GM18511 (cell line): ENCODE measurements around the gene NR6A1.

Experiments used
- ATAC-seq: cut with Tn5 transposase; IDR thresholded peaks from one replicate; pipeline ENCODE4 v1.9.1; 2021; ENCODE audit warnings: mild to moderate bottlenecking, moderate library complexity; ENCODE audit not compliant: unreplicated experiment

Gene NR6A1

GRCh38 chr9:124771021-124771866, at the start of gene NR6A1:
TSS of gene NR6A1 (minus strand) at chr9:124771311.
- peak; percentile 87 for ATAC-seq

GRCh38 chr9:124818431-124819281, 47.5 kb upstream of the NR6A1 start:
- peak; percentile 66 for ATAC-seq

- ATAC-seq = no peak
These were observed 44.5 kb upstream of the NR6A1 start for GRCh38 chr9:124815601-124816000.

- ATAC-seq = no peak
These were observed 43.0 kb upstream of the NR6A1 start for GRCh38 chr9:124814164-124814535.

- no peak for ATAC-seq
These were observed 42.5 kb upstream of the NR6A1 start for GRCh38 chr9:124813501-124814163.

GRCh38 chr9:124813041-124813440, 41.9 kb upstream of the NR6A1 start:
- ATAC-seq = no peak

GRCh38 chr9:124812441-124812876, 41.3 kb upstream of the NR6A1 start:
- ATAC-seq = no peak

GRCh38 chr9:124810663-124811355, 39.7 kb upstream of the NR6A1 start:
- ATAC-seq = no peak

- no peak for ATAC-seq
These were observed 38.8 kb upstream of the NR6A1 start for GRCh38 chr9:124809741-124810500.

- ATAC-seq = no peak
These were observed 38.1 kb upstream of the NR6A1 start for GRCh38 chr9:124809211-124809610.

- no peak for ATAC-seq
These were observed 37.3 kb upstream of the NR6A1 start for GRCh38 chr9:124808246-124808956.

- ATAC-seq = no peak
These were observed 34.1 kb upstream of the NR6A1 start for GRCh38 chr9:124805186-124805585.

GRCh38 chr9:124803911-124804310, 32.8 kb upstream of the NR6A1 start:
- ATAC-seq = no peak

- ATAC-seq = no peak
These were observed 31.3 kb upstream of the NR6A1 start for GRCh38 chr9:124802426-124802825.

GRCh38 chr9:124801356-124801755, 30.2 kb upstream of the NR6A1 start:
- no peak for ATAC-seq

GRCh38 chr9:124800306-124801259, 29.5 kb upstream of the NR6A1 start:
- ATAC-seq = peak; percentile 83

- no peak for ATAC-seq
These were observed 28.3 kb upstream of the NR6A1 start for GRCh38 chr9:124799274-124800006.
